RWPE2 (cell line): ENCODE measurements around the gene HSPA12A.

Experiments
- ATAC-seq: fragments of 200-7000 bp; cut with Tn5 transposase; 3 replicates; pipeline ENCODE4 v1.9.1; 2021; ENCODE audit warnings: low read depth
- DNase-seq: peaks from one replicate; pipeline ENCODE4 v3.0.0-alpha.2; 2020; ENCODE audit warnings: low spot score
- H3K27ac ChIP-seq: fragments of 450-650 bp; 2 replicates; pipeline ENCODE4 v1.5.1; 2017; ENCODE audit warnings: mild to moderate bottlenecking; ENCODE audit not compliant: poor library complexity, severe bottlenecking
- H3K27me3 ChIP-seq: fragments of 250-450 bp; sonication (Bioruptor Pico); 2 replicates; pipeline ENCODE4 v1.5.1; 2021; ENCODE audit warnings: mild to moderate bottlenecking, moderate library complexity; ENCODE audit not compliant: insufficient read depth, poor library complexity, severe bottlenecking
- H3K36me3 ChIP-seq: fragments of 250-450 bp; sonication (Bioruptor Pico); 2 replicates; pipeline ENCODE4 v1.5.1; 2020; ENCODE audit warnings: low read depth, mild to moderate bottlenecking, moderate library complexity
- H3K4me1 ChIP-seq: fragments of 250-450 bp; sonication (Bioruptor Pico); 2 replicates; pipeline ENCODE4 v1.5.1; 2021; ENCODE audit warnings: mild to moderate bottlenecking, moderate library complexity; ENCODE audit not compliant: insufficient read depth, poor library complexity, severe bottlenecking
- H3K4me3 ChIP-seq: fragments of 250-450 bp; sonication (Bioruptor Pico); 2 replicates; pipeline ENCODE4 v1.5.1; 2021; ENCODE audit warnings: mild to moderate bottlenecking, moderate library complexity; ENCODE audit not compliant: severe bottlenecking
- H3K9me3 ChIP-seq: fragments of 250-450 bp; sonication (Bioruptor Pico); 2 replicates; pipeline ENCODE4 v1.5.1; 2021; ENCODE audit warnings: mild to moderate bottlenecking, moderate library complexity; ENCODE audit not compliant: severe bottlenecking
- TF ChIP-seq, protein P1 (sequence below): fragments of 450-650 bp; IDR thresholded peaks from one replicate; pipeline ENCODE4 v1.5.1; 2017; ENCODE audit warnings: mild to moderate bottlenecking, moderate library complexity; ENCODE audit not compliant: poor library complexity, severe bottlenecking

Gene HSPA12A

DNA sequence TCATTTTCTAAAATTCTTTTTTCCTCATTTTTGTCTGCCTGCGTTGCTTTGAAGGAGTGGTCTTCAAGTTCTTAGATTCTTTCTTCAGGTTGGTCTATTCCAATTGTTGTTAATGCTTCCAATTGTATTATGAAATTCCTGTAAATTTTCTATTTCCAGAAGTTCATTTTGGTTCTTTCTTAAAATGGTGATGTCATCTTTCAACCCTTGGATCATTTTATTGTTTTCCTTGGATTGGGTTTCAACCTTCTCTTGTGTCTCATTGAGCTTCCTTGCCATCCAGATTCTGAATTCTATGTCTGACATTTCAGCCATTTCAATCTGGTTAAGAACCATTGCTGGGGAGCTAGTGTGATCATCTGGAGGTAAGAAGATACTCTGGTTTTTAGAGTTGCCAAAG, 88.5 kb downstream of the HSPA12A start:
- Histone ChIP-seq H3K36me3 (no peaks in the 10 kb centered on the region), H3K27ac (no peak overlapping the region), H3K9me3 (no peaks in the 10 kb centered on the region), H3K27me3 (no peaks in the 10 kb centered on the region), H3K4me1 (no peaks in the 10 kb centered on the region), H3K4me3 (no peak overlapping the region)
- TF ChIP-seq, protein P1, sequence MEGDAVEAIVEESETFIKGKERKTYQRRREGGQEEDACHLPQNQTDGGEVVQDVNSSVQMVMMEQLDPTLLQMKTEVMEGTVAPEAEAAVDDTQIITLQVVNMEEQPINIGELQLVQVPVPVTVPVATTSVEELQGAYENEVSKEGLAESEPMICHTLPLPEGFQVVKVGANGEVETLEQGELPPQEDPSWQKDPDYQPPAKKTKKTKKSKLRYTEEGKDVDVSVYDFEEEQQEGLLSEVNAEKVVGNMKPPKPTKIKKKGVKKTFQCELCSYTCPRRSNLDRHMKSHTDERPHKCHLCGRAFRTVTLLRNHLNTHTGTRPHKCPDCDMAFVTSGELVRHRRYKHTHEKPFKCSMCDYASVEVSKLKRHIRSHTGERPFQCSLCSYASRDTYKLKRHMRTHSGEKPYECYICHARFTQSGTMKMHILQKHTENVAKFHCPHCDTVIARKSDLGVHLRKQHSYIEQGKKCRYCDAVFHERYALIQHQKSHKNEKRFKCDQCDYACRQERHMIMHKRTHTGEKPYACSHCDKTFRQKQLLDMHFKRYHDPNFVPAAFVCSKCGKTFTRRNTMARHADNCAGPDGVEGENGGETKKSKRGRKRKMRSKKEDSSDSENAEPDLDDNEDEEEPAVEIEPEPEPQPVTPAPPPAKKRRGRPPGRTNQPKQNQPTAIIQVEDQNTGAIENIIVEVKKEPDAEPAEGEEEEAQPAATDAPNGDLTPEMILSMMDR: no peak
- ATAC-seq: no peak
- DNase-seq: no peak

DNA sequence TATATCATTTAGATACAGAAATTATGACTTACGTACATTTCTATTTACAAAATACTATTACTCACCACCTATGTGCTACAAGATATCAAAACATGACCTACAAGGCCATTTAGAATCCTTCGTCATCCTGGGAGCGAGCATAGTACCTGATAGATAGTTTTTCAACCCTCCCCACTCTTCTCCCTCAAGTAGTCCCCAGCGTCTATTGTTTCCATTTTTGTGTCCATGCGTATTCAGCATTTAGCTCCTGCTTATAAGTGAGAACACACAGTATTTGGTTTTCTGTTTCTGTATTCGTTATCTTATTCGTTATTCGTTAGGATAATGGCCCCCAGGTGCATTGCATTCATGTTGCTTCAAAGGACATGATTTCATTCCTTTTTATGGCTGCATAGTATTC, 93.5 kb downstream of the HSPA12A start:
- no peak overlapping the region for H3K4me3 ChIP-seq
- no peak for ATAC-seq
- H3K27ac ChIP-seq: no peak overlapping the region
- TF ChIP-seq, protein P1: no peak
- H3K27me3 ChIP-seq: no peaks in the 10 kb centered on the region
- H3K9me3 ChIP-seq: no peaks in the 10 kb centered on the region
- no peaks in the 10 kb centered on the region for H3K36me3 ChIP-seq
- DNase-seq: no peak
- no peaks in the 10 kb centered on the region for H3K4me1 ChIP-seq

DNA sequence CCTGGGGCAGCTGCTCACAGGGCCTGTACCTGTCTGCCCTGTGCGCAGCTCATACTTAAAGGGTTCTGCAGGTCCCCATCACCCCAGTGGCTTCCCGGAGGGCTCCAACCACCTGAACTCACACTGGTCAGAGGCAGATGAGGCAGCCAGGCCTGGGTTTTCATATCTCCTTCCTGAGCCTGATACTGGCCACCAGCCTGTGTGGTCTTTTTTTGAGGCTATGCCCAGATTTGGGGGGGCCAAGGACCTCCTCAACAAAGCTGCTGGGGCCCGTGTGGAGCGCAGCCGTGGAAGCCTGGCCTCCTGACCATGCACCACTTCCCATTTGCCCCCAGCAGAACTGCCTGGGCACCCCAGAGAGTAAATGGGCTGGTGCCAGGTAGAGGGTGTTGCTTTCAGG, 95.9 kb downstream of the HSPA12A start:
- Histone ChIP-seq H3K27me3 (no peaks in the 10 kb centered on the region), H3K27ac (no peak overlapping the region), H3K36me3 (no peaks in the 10 kb centered on the region), H3K4me3 (no peak overlapping the region), H3K4me1 (no peaks in the 10 kb centered on the region), H3K9me3 (no peaks in the 10 kb centered on the region)
- TF ChIP-seq, protein P1: no peak
- DNase-seq: no peak
- no peak for ATAC-seq

DNA sequence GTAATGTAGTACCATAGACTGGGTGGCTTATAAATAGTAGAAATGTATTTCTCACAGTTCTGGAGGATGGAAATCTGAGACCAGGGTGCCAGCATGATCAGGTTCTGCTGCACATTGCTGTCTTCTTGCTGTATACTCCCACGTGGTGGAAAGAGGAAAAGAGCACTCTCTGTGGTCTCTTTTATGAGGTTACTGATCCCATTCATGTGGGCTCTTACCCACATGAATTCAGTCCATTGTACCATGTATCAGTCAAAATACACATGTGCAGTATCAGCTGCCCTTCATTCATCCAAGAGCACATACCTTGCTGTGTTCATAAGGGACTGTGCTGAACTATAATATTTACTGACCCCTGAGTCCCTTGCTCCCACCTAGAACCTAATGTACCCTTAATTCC, 104.5 kb downstream of the HSPA12A start:
- Histone ChIP-seq H3K4me1 (no peaks in the 10 kb centered on the region), H3K36me3 (no peaks in the 10 kb centered on the region), H3K9me3 (no peaks in the 10 kb centered on the region), H3K27me3 (no peaks in the 10 kb centered on the region), H3K4me3 (no peak overlapping the region), H3K27ac (no peak overlapping the region)
- ATAC-seq (no peak), DNase-seq (no peak)
- TF ChIP-seq, protein P1: no peak

DNA sequence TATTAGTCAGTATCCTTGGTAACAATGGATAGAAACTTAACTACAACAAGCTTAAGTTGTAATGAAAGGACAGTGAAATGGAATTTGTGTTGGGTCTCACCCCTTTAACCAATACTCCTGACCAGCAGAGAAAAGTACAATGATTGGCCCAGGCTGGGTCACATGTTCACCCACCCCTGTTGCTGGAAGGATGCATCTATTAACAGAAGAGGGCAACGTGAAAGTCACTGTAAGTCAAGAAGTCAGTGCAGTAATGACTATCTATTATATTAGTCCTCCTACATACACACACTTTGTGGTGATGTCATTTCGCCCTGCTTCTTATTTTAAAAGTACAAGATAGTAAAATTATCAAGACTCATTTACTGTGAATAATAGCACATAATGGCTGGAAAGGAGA, 105.4 kb downstream of the HSPA12A start:
- TF ChIP-seq, protein P1: no peak
- ATAC-seq: no peak
- no peaks in the 10 kb centered on the region for H3K4me1 ChIP-seq

More for the DNA sequence above, 105.4 kb downstream of the HSPA12A start:
- DNase-seq: no peak
- Histone ChIP-seq H3K27me3 (no peaks in the 10 kb centered on the region), H3K27ac (no peak overlapping the region), H3K9me3 (no peaks in the 10 kb centered on the region), H3K36me3 (no peaks in the 10 kb centered on the region), H3K4me3 (no peak overlapping the region)
